Natural killer cell (primary cell): Measurements from ENCODE around the gene B3GALT6. TPM values are rescaled to one million over a fixed set of nuclear protein-coding genes. Genes with fewer than 3 reads are reported as not detected.
A peak's percentile ranks its signal among the peaks of the same experiment; 100 is the strongest.

ENCODE experiments used
- ATAC-seq, 3 donors: fragments of 150-1000 bp in 2 of 3; fragments of 200-7000 bp in 1 of 3; cut with Tn5 transposase; 1 replicate in 1 of 3; 2 replicates in 2 of 3; pipeline ENCODE4 v1.10.0; 2021; ENCODE audit warnings: mild to moderate bottlenecking in 2 of 3, moderate library complexity in 2 of 3
- DNase-seq, 2 donors: peaks; one replicate each; pipeline versions ENCODE4 v3.0.0 to v3.0.0-alpha.2; 2013 to 2021; ENCODE audit warnings: mixed read lengths in 1 of 2
- H3K27ac ChIP-seq: one replicate; pipeline ENCODE4 v1.5.1; 2013; ENCODE audit warnings: mild to moderate bottlenecking, low read length
- H3K27me3 ChIP-seq: one replicate; pipeline ENCODE4 v1.6.1; 2013; ENCODE audit warnings: low read length; ENCODE audit not compliant: control insufficient read depth, insufficient read depth
- H3K36me3 ChIP-seq: one replicate; pipeline ENCODE4 v1.6.1; 2013; ENCODE audit warnings: low read length; ENCODE audit not compliant: control insufficient read depth, insufficient read depth
- H3K4me1 ChIP-seq: one replicate; pipeline ENCODE4 v1.6.1; 2013; ENCODE audit warnings: low read length; ENCODE audit not compliant: control insufficient read depth, insufficient read depth
- H3K4me3 ChIP-seq: one replicate; pipeline ENCODE4 v1.5.1; 2013; ENCODE audit warnings: low read length
- H3K9me3 ChIP-seq: one replicate; pipeline ENCODE4 v1.6.1; 2013; ENCODE audit warnings: low read length; ENCODE audit not compliant: control insufficient read depth, insufficient read depth
- H3K27ac Mint-ChIP-seq, 2 donors: one replicate each; pipeline ENCODE4 v1.8.0; 2022; ENCODE audit warnings: mild to moderate bottlenecking in 2 of 2, mixed read lengths in 2 of 2, moderate library complexity in 1 of 2
- H3K27me3 Mint-ChIP-seq, 2 donors: one replicate each; pipeline ENCODE4 v1.8.0; 2022; ENCODE audit warnings: low read depth in 2 of 2, mixed read lengths in 2 of 2
- H3K36me3 Mint-ChIP-seq: one replicate; pipeline ENCODE4 v1.8.0; 2022; ENCODE audit warnings: mixed read lengths
- H3K4me1 Mint-ChIP-seq, 2 donors: one replicate each; pipeline ENCODE4 v1.8.0; 2022; ENCODE audit warnings: mixed read lengths in 2 of 2
- H3K4me3 Mint-ChIP-seq: one replicate; pipeline ENCODE4 v1.8.0; 2022; ENCODE audit warnings: mild to moderate bottlenecking, moderate library complexity, mixed read lengths
- H3K9me3 Mint-ChIP-seq, 2 donors: one replicate each; pipeline ENCODE4 v1.8.0; 2022; ENCODE audit warnings: mixed read lengths in 2 of 2
- CTCF ChIP-seq: fragments of 200-600 bp; IDR thresholded peaks from one replicate; pipeline ENCODE4 v1.8.0; 2022; ENCODE audit warnings: antibody characterized with exemption
- WGBS: methylation state at CpG from one replicate; pipeline ENCODE4 v1.1.7; 2013; ENCODE audit warnings: missing lambda C conversion rate; ENCODE audit not compliant: insufficient coverage; 5-methylcytosine and 5-hydroxymethylcytosine counted together
- intact Hi-C: fragments of 100-400 bp; cut with micrococcal nuclease; formaldehyde crosslinking; loops from one replicate; pipeline ENCODE4 v1.14.2; 2022
- total RNA-seq, 4 donors: library from RNA; stranded (reverse); fragments of 120-200 nt in 1 of 4; gene quantifications; one replicate each; pipeline versions ENCODE4 v1.2.3 to v1.2.4, GENCODE V29; 2013 to 2022

B3GALT6 gene
- total RNA-seq, 3 donors from 2014 or later (not counting 1 experiment from before 2014, with no cell fraction given), result 13.7 to 16.5 (median 16.3) TPM

GRCh38 chr1:1206376-1206965, 25.6 kb upstream of the B3GALT6 start, which contains the start of gene TNFRSF18:
TSS of gene TNFRSF18 (minus strand) at chr1:1206592. CDS start at chr1:1206571, 21 bp downstream.
- H3K4me1 ChIP-seq, result peaks cover 73% of the 10 kb centered on the region
- Mint-ChIP-seq H3K4me1 (peaks cover 15 to 38% of the 10 kb centered on the region in 2 donors), H3K36me3 (no peaks in the 10 kb centered on the region), H3K27me3 (no peaks in the 10 kb centered on the region), H3K27ac (peak within 1 kb of the TSS; percentile 93 to 98), H3K9me3 (no peaks in the 10 kb centered on the region), H3K4me3 (peak within 1 kb of the TSS; percentile 80)
- no peaks in the 10 kb centered on the region for H3K9me3 ChIP-seq
- peak; percentile 47 to 64 for DNase-seq
- no peaks in the 10 kb centered on the region for H3K27me3 ChIP-seq
- ATAC-seq, result peak; percentile 11 to 17 (median 17)
- H3K4me3 ChIP-seq, result peak within 1 kb of the TSS; percentile 41
- no peak for TF ChIP-seq CTCF
- H3K36me3 ChIP-seq, result no peaks in the 10 kb centered on the region
- intact Hi-C loops, result loop anchor here (5.0 kb wide), 1 partner anchor 34 kb away; the partner anchor contains the start of gene TTLL10
- 1% methylated on average over 49 of the region's 49 CpGs for WGBS
- peak within 1 kb of the TSS; percentile 49 for H3K27ac ChIP-seq

GRCh38 chr1:1206966-1207531, 25.0 kb upstream of the B3GALT6 start:
- Histone ChIP-seq H3K27ac (peak overlapping the region; percentile 49), H3K4me3 (peak overlapping the region; percentile 41), H3K4me1 (peaks cover 77% of the 10 kb centered on the region), H3K27me3 (no peaks in the 10 kb centered on the region), H3K36me3 (no peaks in the 10 kb centered on the region), H3K9me3 (no peaks in the 10 kb centered on the region)
- H3K4me3 Mint-ChIP-seq, result peak overlapping the region; percentile 80
- peak overlapping the region; percentile 93 to 98 for H3K27ac Mint-ChIP-seq
- peak; percentile 32 to 41 for DNase-seq
- intact Hi-C loops, result loop anchor here (5.0 kb wide), 1 partner anchor 35 kb away; the partner anchor contains the start of gene TTLL10
- H3K4me1 Mint-ChIP-seq, result peaks cover 15 to 38% of the 10 kb centered on the region in 2 donors
- no peaks in the 10 kb centered on the region for H3K36me3 Mint-ChIP-seq
- H3K9me3 Mint-ChIP-seq, result no peaks in the 10 kb centered on the region
- no peaks in the 10 kb centered on the region for H3K27me3 Mint-ChIP-seq
- 44% methylated on average over 19 of the region's 19 CpGs for WGBS
- no peak for TF ChIP-seq CTCF
- no peak for ATAC-seq

DNA sequence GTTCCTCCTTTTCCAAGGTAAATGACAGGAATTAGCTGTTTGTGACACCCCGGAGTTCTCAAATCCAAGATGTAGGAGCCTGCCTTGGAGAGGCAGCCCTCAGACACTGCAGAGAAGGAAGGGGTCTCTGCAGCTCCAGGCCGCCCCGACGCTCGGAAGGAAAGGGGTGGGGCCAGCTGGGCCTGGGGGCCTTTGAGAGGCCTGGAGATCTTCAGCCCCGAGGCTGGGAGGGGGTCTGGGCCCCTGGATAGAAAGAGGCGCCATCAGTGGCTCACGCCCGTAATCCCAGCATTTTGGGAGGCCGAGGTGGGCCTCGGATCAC, 24.5 kb upstream of the B3GALT6 start:
- H3K4me3 ChIP-seq, result no peak overlapping the region
- no peaks in the 10 kb centered on the region for H3K9me3 Mint-ChIP-seq
- no peaks in the 10 kb centered on the region for H3K9me3 ChIP-seq
- H3K36me3 Mint-ChIP-seq, result no peaks in the 10 kb centered on the region
- peak overlapping the region; percentile 93 to 98 for H3K27ac Mint-ChIP-seq
- no peak for TF ChIP-seq CTCF
- no peaks in the 10 kb centered on the region for H3K27me3 Mint-ChIP-seq
- ATAC-seq (no peak), DNase-seq (no peak)
- 51% methylated on average over 11 of the region's 11 CpGs for WGBS
- H3K4me3 Mint-ChIP-seq, result peak overlapping the region; percentile 93
- H3K4me1 Mint-ChIP-seq, result peaks cover 15 to 38% of the 10 kb centered on the region in 2 donors
- H3K36me3 ChIP-seq, result no peaks in the 10 kb centered on the region
- peak overlapping the region; percentile 46 for H3K27ac ChIP-seq
- H3K27me3 ChIP-seq, result no peaks in the 10 kb centered on the region
- H3K4me1 ChIP-seq, result peaks cover 81% of the 10 kb centered on the region
- intact Hi-C loops, result loop anchor here (5.0 kb wide), 1 partner anchor 35 kb away; the partner anchor contains the start of gene TTLL10
